GM18502 (cell line): Measurements from ENCODE around the gene POM121C.
"Not testable (repeated sequence)": the region's sequence is repeated elsewhere in the genome, so short reads cannot be mapped to it uniquely, and the experiment has no call there.

Experiments
- ATAC-seq: cut with Tn5 transposase; IDR thresholded peaks from one replicate; pipeline ENCODE4 v1.9.1; 2021; ENCODE audit warnings: mild to moderate bottlenecking; ENCODE audit not compliant: unreplicated experiment, poor library complexity

Gene POM121C

GRCh38 chr7:75485979-75486643 lies at the start of gene POM121C:
TSS of gene POM121C (minus strand) at chr7:75486299. CDS start at chr7:75441496, 44,803 bp downstream.
- peak; percentile 99 for ATAC-seq

- peak; percentile 81 for ATAC-seq
Measured at GRCh38 chr7:75534727-75535307, 48.7 kb upstream of the POM121C start.

GRCh38 chr7:75533926-75534325 lies 47.8 kb upstream of the POM121C start:
- ATAC-seq = no peak

- no peak for ATAC-seq
Measured at GRCh38 chr7:75532639-75533038, 46.5 kb upstream of the POM121C start.

GRCh38 chr7:75531359-75531821 lies 45.3 kb upstream of the POM121C start:
- no peak for ATAC-seq

- ATAC-seq = not testable (repeated sequence)
Measured at GRCh38 chr7:75527224-75527722, 41.2 kb upstream of the POM121C start.

GRCh38 chr7:75521727-75522126 lies 35.6 kb upstream of the POM121C start:
- ATAC-seq = not testable (repeated sequence)

- not testable (repeated sequence) for ATAC-seq
Measured at GRCh38 chr7:75518842-75519241, 32.7 kb upstream of the POM121C start.

GRCh38 chr7:75509033-75509432 lies 22.9 kb upstream of the POM121C start:
- ATAC-seq = not testable (repeated sequence)

- not testable (repeated sequence) for ATAC-seq
Measured at GRCh38 chr7:75492020-75492419, 5.9 kb upstream of the POM121C start, which contains the start of gene SPDYE5. TSS of gene SPDYE5 (plus strand) at chr7:75492320. CDS start at chr7:75494048, 1,728 bp downstream.

GRCh38 chr7:75485355-75485978 lies 632 bp downstream of the POM121C start:
- not testable (repeated sequence) for ATAC-seq

- ATAC-seq = not testable (repeated sequence)
Measured at GRCh38 chr7:75480313-75480712, 5.8 kb downstream of the POM121C start.

GRCh38 chr7:75477457-75477856 lies 8.6 kb downstream of the POM121C start:
- ATAC-seq = not testable (repeated sequence)

- ATAC-seq = not testable (repeated sequence)
Measured at GRCh38 chr7:75470166-75470565, 15.9 kb downstream of the POM121C start.

GRCh38 chr7:75460541-75460940 lies 25.6 kb downstream of the POM121C start:
- ATAC-seq = not testable (repeated sequence)

- not testable (repeated sequence) for ATAC-seq
Measured at GRCh38 chr7:75458034-75458433, 28.1 kb downstream of the POM121C start.

- not testable (repeated sequence) for ATAC-seq
Measured at GRCh38 chr7:75456403-75456802, 29.7 kb downstream of the POM121C start.

- ATAC-seq = peak; percentile 89
Measured at GRCh38 chr7:75452494-75452955, 33.6 kb downstream of the POM121C start.

- ATAC-seq = not testable (repeated sequence)
Measured at GRCh38 chr7:75449946-75450345, 36.2 kb downstream of the POM121C start.

GRCh38 chr7:75442465-75443111 lies 43.5 kb downstream of the POM121C start:
- peak; percentile 84 for ATAC-seq
